ENCODE results near the gene CPSF4. TPM values are rescaled to one million over a fixed set of nuclear protein-coding genes. Genes with fewer than 3 reads are reported as not detected.

Gene CPSF4
- total RNA-seq, 1 donor from 2014 or later: 72.1 TPM

- Mint-ChIP-seq H3K27me3 (ENCODE audit: insufficient read depth, low read depth) (peaks cover 8% of the 10 kb centered on the region), H3K4me3 (peak overlapping the region; percentile 30), H3K27ac (no peak overlapping the region), H3K9me3 (no peaks in the 10 kb centered on the region), H3K36me3 (peaks cover 16% of the 10 kb centered on the region), H3K4me1 (peaks cover 10% of the 10 kb centered on the region)
- Histone ChIP-seq H2AFZ (replicated peaks) (no peak overlapping the region), H3K9me3 (ENCODE audit: low read depth) (no peaks in the 10 kb centered on the region), H3K4me2 (peak overlapping the region; percentile 77), H3K27me3 (no peaks in the 10 kb centered on the region), H3F3A (ENCODE audit: low read depth) (peaks cover 53% of the 10 kb centered on the region), H3K4me1 (peaks cover 8% of the 10 kb centered on the region), H3K27ac (no peak overlapping the region), H3K36me3 (no peaks in the 10 kb centered on the region), H3K79me2 (ENCODE audit: low read depth) (no peaks in the 10 kb centered on the region), H3K4me3 (no peak overlapping the region), H3K9ac (no peak overlapping the region), H4K20me1 (ENCODE audit: low read depth) (peaks cover 28% of the 10 kb centered on the region)
- no peak for TF ChIP-seq EZH2phosphoT487 (IDR thresholded peaks at IDR 0.05)
- no peak for TF ChIP-seq EZH2 (IDR thresholded peaks at IDR 0.05)
- no peak for TF ChIP-seq CTCF (IDR thresholded peaks at IDR 0.05)
- DNase-seq (ENCODE audit: low spot score): no peak
Measured at GRCh38 chr7:99394188-99394502, 44.6 kb upstream of the CPSF4 start.

- H3K36me3 Mint-ChIP-seq: peaks cover 16% of the 10 kb centered on the region
- Histone ChIP-seq H3K4me1 (peaks cover 8% of the 10 kb centered on the region), H3K9me3 (ENCODE audit: low read depth) (no peaks in the 10 kb centered on the region), H3K27ac (no peak overlapping the region), H3K4me3 (no peak overlapping the region), H3K79me2 (ENCODE audit: low read depth) (no peaks in the 10 kb centered on the region), H2AFZ (replicated peaks) (no peak overlapping the region), H3K36me3 (no peaks in the 10 kb centered on the region), H3F3A (ENCODE audit: low read depth) (peaks cover 53% of the 10 kb centered on the region), H3K9ac (no peak overlapping the region), H3K4me2 (no peak overlapping the region), H3K27me3 (no peaks in the 10 kb centered on the region), H4K20me1 (ENCODE audit: low read depth) (peaks cover 28% of the 10 kb centered on the region)
- TF ChIP-seq EZH2 (IDR thresholded peaks at IDR 0.05) (no peak), EZH2phosphoT487 (IDR thresholded peaks at IDR 0.05) (no peak), CTCF (IDR thresholded peaks at IDR 0.05) (no peak)
- DNase-seq (ENCODE audit: low spot score): no peak
- peaks cover 8% of the 10 kb centered on the region for H3K27me3 Mint-ChIP-seq (ENCODE audit: insufficient read depth, low read depth)
- H3K4me3 Mint-ChIP-seq: no peak overlapping the region
- H3K4me1 Mint-ChIP-seq: peaks cover 10% of the 10 kb centered on the region
- H3K27ac Mint-ChIP-seq: no peak overlapping the region
- no peaks in the 10 kb centered on the region for H3K9me3 Mint-ChIP-seq
Measured at GRCh38 chr7:99395616-99396327, 43.0 kb upstream of the CPSF4 start.

- Histone ChIP-seq H3K79me2 (ENCODE audit: low read depth) (no peaks in the 10 kb centered on the region), H3K4me1 (peaks cover 8% of the 10 kb centered on the region), H2AFZ (replicated peaks) (no peak overlapping the region), H3K4me2 (no peak overlapping the region), H3K4me3 (no peak overlapping the region), H3K27ac (no peak overlapping the region), H3F3A (ENCODE audit: low read depth) (peaks cover 47% of the 10 kb centered on the region), H3K36me3 (no peaks in the 10 kb centered on the region), H3K9me3 (ENCODE audit: low read depth) (no peaks in the 10 kb centered on the region), H4K20me1 (ENCODE audit: low read depth) (peaks cover 36% of the 10 kb centered on the region), H3K9ac (peak overlapping the region; percentile 37), H3K27me3 (no peaks in the 10 kb centered on the region)
- H3K27me3 Mint-ChIP-seq (ENCODE audit: insufficient read depth, low read depth): peaks cover 6% of the 10 kb centered on the region
- no peak overlapping the region for H3K27ac Mint-ChIP-seq
- peaks cover 10% of the 10 kb centered on the region for H3K4me1 Mint-ChIP-seq
- H3K4me3 Mint-ChIP-seq: no peak overlapping the region
- no peak for DNase-seq (ENCODE audit: low spot score)
- H3K36me3 Mint-ChIP-seq: peaks cover 19% of the 10 kb centered on the region
- TF ChIP-seq EZH2 (IDR thresholded peaks at IDR 0.05) (no peak), CTCF (IDR thresholded peaks at IDR 0.05) (no peak), EZH2phosphoT487 (IDR thresholded peaks at IDR 0.05) (no peak)
- no peaks in the 10 kb centered on the region for H3K9me3 Mint-ChIP-seq
Measured at GRCh38 chr7:99396418-99397296, 42.1 kb upstream of the CPSF4 start.
